HG03457 (cell line): ENCODE measurements around the gene GREB1.

Source experiments
- ATAC-seq: cut with Tn5 transposase; IDR thresholded peaks from one replicate; pipeline ENCODE4 v1.9.1; 2021; ENCODE audit warnings: moderate number of reproducible peaks; ENCODE audit not compliant: unreplicated experiment

GREB1 gene

DNA sequence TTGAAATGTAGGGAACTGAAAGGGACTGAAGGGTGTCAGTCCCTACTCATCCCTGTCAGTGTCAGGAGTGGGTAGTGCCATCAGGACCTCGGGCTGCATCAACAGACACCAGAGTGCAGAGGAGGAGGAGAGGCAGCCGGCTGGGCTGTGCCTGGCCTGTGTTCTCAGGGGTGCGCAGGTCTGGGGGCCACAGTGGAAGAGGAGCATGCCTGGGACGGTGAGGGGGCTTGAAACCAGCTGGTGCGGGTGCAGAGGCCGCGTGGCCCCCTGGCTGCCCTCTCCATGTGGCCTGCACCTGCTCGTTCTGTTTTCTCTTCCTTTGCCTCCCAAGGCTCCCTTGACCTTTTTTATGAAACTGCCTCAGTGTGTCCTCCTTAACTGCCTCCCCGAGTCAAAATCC lies 94.8 kb downstream of the GREB1 start:
- ATAC-seq, result no peak

DNA sequence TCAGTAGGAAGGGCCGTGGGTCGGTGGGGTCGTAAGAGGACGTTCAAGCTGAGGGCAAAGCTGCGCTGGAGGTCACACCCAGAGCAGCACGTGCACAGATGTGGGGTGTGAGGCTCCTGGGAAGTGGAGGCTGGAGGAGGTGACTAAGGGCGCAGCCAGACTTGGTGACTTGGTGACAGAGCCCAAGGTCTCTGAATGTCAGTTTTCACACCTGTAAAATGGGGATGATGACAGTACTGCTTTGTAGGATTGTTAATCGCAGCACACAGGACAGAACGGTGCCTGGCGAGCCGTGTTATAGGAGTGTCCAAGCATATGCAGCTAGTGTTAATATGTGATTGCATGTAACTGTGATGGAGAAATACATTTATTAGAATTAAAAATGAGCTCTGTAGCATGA lies 95.4 kb downstream of the GREB1 start:
- ATAC-seq, result no peak

DNA sequence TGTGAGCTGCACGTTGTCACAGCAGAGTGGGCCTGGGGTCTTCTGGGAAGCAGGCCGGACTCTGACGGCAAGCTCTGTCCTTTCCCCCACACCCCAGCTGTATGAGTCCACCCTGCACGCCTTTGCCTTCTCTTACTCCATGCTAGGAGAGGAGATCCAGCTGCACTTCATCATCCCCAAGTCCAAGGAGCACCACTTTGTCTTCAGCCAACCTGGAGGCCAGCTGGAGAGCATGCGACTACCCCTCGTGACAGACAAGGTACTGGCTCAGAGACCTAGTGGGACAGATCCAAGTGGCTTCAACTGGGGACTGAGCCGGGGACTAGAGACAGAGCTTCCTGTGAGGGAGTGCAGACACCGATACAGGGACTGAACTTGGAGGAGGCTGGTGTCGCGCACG lies 96.0 kb downstream of the GREB1 start:
- no peak for ATAC-seq

DNA sequence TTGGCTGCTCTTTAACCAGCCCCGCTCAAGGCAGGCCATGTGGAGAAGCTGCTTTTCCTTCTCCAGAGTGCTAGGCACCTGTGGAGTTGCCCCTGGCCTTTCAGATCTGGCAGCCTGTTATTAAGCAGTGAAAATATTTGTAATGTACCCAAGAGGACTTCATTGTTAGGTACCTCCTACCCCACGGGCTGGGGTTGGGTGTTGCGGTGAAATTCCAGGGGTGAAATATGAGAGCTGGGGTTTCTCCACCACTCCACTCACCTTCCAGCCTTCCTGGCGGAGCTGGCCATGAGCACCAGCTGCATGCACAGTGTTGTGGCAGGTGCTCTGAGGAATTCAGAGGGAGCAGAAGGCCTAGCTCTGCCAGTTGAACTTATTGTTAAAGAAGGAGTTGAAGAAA lies 97.0 kb downstream of the GREB1 start:
- no peak for ATAC-seq

DNA sequence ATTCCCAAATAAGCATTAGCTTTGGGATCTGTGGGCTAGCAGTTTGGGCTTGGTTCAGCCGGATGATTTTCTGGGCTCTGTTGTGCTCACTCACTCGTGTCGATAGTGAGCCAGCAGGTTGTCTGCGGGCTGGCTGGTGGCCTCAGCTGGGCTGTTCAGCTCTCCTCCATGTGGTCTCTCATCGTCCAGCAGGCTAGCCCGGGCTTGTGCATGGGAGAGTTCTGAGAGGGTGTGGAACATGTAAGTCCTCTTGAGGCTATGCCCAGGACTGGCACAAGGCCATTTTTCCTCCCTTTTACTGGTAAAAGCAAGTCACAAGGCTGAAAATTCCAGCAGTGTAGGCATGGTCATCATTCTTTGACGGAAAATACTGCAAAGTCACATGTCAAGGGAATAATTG lies 97.6 kb downstream of the GREB1 start:
- ATAC-seq, result no peak

DNA sequence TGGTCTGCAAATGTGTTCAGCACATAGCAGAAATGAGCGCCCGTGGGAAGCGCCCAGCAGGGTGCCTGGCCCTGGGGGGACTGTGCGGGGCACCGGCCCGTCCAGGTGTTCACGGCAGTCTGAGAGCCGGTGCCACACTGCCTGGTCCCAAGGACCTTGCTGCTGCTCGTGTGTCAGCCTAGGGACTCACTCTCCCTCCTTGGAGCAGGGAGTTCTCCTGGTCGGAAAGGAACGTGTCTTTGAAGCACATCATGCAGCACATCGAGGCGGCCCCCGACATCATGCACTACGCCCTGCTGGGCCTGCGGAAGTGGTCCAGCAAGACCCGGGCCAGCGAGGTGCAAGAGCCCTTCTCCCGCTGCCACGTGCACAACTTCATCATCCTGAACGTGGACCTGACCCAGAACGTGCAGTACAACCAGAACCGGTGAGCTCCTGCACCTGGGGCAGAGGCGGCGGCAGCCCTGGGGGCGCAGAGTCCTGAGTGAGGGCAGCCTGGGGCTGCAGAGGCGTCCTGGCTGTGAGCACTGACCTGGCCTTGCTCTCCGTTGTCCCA lies 100.2 kb downstream of the GREB1 start:
- no peak for ATAC-seq

DNA sequence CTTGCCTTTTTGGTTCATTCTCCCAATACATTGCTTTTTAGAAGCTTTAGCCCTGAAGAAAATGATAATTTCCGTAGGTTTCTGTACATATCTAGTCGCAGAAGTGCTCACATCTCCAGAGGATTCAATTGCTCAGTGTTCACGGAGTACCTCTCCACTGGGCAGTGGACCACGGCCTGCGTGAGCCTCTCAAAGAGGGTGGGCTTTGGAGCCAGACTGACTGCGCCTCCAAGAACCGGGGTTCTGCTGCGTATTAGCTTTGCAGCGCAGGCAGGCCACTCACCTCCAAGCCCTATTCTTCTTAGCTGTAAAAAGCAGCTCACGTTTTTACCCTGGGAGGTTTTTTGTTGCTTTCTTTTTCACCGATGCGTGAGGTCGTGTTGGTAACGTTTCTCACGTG lies 100.7 kb downstream of the GREB1 start:
- ATAC-seq, result no peak

DNA sequence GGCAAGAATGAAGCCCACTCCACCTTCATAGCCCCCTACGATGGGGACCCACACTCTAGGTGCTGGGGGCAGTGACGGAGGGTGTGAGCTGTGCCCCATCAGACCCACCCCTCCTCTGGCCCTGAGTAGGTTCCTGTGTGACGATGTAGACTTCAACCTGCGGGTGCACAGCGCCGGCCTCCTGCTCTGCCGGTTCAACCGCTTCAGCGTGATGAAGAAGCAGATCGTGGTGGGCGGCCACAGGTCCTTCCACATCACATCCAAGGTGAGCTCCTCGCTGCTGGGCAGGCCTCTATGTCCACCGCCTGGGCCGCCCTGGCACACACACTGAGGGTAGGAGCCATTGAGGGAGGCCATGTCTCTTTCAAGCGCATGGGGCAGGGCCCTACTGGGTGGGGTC lies 101.3 kb downstream of the GREB1 start:
- no peak for ATAC-seq

DNA sequence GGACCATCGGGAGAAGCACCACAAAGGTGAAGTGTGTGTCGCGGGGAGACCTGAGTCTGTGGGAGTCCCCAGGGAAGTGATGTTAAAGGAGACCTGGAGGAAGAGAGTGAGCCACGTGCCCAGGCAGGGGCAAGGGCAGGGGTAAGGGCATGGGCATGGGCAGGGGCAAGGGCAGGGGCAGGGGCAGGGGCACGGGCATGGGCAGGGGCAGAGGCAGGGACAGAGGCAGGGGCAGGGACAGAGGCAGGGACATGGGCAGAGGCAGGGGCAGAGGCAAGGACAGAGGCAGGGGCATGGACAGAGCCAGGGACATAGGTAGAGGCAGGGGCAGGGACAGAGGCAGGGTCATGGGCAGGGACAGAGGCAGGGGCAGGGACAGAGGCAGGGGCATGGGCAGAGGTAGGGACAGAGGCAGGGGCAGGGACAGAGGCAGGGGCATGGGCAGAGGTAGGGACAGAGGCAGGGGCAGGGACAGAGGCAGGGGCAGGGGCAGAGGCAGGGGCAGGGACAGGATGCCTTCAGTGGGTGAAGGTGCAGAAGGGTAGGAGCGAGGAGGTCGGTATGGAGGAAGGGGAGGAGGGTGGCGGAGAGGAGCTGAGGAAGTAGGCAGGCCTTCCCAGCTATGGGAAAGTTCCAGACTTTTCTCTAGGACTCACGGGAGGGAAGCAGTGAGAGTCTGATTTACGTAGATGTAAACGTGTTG lies 102.9 kb downstream of the GREB1 start:
- ATAC-seq, result no peak

DNA sequence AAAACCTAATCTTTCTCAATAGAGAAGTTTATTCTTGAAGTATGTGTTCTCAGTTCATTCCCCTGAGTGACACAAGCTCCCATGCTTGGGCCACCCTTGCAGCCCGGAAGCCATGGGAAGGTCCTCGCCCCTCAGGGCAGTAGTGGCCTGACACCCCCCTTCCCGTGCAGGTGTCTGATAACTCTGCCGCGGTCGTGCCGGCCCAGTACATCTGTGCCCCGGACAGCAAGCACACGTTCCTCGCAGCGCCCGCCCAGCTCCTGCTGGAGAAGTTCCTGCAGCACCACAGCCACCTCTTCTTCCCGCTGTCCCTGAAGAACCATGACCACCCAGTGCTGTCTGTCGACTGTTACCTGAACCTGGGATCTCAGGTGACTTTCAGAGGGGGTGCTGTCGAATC lies 103.7 kb downstream of the GREB1 start:
- no peak for ATAC-seq

DNA sequence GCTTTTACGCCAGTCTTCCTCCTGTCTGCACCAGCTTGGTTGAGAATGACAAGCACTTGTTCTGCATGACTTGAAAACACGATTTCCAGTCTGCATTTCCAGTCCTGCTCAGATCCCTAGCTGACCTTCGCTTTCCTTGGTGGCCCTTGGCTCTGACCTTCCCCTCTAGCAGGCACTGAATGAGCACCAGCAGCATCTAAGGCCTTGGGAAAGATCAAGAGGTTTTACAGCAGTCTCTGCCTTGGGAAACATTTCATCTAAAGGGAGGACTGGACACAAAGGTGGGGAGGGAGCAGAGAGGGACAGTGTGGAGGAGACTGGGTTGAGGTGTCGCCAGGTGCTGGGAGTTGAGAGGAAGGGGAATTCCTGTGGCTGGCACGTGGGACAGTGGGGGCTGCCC lies 105.7 kb downstream of the GREB1 start:
- no peak for ATAC-seq

DNA sequence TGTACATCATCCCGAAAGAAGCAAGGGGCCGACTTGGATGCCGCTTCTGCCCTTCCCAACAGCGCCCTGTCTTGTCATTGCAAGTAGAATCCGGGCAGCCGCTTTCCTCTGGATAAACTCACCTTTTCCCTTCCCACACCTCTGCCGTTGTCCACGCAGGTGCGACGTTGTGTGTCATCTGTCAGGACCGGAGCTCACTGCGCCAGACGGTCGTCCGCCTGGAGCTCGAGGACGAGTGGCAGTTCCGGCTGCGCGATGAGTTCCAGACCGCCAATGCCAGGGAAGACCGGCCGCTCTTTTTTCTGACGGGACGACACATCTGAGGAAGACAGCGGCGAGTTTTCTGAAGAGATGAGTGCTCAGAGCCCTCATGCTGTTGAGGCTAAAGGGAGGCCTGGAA lies 106.3 kb downstream of the GREB1 start:
- ATAC-seq, result no peak

DNA sequence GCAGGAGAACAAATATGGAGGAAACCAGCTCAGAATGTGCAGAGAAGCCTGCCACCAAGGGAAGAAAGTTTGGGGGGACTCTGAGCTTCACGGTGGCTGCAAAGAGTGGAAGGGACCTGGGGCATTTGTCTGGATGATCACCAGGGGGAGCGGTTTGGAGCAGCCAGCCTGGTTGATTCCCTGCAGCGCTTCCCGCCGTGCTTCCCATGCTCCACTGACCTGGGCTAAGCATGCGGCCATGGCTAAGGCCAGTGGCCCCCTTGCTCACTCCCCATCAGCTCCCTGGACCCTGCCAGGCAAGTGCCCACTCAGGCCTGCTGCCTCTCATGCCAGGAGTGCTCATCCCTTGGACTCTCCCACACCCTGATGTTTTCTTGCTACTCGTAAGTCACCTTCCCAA lies 109.1 kb downstream of the GREB1 start:
- no peak for ATAC-seq

DNA sequence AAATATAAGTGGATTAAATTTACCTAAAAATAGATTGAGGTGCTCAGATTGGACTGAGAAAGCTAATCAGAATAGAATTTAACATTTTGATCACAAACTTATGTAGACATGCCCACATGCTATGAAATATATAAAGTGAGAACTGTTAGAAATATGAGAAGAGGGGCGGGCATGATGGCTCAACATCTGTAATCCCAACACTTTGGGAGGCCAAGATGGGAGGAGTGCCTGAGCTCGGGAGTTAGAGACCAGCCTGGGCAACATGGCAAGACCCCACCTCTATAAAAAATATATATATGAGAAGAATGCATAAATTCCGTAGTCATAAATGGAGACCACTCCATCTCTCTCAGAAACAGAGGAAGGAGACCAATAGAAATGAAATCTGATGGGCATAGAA lies 110.4 kb downstream of the GREB1 start:
- no peak for ATAC-seq

DNA sequence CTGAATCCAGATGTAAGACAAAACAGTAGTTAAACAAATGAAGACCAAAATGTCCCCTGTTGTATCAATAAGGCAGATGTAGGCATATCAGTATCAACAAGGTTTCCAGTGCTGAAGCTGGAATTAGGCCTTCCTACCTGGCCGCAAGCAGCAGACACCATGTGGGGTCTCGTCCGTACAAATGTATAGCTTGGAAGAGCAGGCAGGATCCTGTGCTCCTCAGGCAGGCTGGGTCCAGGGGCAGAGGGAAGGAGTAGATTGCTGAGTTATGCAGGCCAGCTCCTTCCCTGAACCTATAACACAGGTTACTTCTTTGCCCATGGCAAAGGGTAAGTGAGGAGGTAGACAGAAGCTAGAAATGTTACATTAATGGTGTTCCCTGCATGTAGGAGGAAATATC lies 112.7 kb downstream of the GREB1 start:
- ATAC-seq, result no peak

DNA sequence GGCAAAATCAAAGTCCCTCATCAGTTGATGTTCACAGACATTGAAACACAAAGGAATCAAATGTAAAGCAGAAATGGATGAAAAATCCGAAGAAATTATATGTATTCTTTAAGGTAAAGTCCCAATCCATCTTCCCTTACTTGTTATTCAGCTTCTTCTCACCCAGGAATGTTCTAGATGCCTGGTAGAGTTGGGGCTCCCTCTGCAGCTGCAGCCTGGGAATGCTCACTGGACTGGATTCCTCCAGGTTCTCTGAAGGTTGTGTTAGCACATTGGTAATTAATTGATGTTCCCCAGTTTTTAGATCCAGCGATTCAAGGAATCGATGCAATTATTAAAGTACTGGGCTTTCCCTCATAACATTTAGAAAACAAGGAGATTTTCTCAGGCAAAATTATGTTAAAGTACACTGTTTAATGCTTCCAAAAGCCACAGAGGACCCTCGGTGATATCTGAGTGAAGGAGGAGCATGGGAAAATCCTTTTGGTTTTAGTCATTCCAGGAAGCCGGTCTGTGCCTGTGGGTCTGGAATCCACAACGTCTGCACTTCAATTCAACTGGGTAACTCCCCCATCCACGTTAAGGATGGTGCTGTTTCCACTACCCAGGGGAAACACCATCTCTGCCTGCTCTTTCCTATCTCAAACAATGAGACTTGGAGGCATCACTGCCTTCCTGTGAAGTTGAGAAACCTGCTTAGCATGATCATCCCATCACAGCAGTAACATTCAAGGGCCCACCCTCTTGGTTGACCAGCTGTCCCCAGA lies 114.2 kb downstream of the GREB1 start:
- no peak for ATAC-seq

DNA sequence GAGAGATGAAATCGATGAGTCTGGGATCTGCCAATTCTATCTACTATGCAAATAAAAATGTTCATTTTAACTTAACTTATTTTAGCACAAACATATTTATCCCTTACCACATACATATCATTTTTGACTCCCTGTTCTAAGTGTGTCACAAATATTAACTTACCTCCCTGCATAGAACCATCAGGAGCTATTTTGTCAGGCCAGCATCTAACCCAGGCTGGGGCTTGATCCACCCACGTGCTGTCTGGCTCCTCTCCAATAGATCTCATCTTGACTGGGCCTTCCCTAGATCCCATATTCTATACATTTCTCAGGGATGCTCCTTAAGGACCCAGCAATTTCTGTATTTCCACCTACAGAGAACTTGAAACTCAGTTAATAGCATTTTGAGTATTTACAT lies 115.2 kb downstream of the GREB1 start:
- no peak for ATAC-seq

DNA sequence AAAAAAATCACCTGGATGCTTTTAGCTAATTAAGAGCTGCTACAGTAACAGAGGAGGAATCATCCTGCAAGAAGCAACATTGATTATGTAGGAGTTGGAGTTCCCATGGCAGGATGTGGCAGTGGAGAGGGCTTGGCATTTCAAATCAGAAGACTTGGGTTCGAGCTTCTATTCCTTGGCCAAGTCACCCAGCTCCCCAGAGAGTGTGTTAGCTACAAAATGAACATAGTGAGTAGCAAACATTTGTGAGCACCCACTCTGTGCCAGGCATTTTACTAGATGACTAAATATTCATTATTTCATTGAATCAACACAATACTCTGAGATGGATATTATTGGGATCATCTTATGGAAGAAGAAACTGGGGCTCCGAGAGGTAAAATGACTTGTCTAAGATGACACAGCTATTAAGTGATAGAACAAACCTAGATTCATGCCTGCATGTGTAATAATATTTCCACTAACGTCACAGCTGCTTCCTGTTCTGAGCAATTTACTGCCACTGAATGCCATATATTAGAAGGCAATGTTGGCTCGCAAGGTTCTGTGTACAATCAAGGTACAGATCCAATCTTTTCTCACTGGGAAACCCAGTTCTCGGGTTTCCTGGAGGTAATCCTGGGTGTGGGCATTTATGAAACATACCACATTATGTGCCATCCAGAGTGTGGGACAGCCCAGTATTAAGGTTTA lies 118.2 kb downstream of the GREB1 start:
- no peak for ATAC-seq

DNA sequence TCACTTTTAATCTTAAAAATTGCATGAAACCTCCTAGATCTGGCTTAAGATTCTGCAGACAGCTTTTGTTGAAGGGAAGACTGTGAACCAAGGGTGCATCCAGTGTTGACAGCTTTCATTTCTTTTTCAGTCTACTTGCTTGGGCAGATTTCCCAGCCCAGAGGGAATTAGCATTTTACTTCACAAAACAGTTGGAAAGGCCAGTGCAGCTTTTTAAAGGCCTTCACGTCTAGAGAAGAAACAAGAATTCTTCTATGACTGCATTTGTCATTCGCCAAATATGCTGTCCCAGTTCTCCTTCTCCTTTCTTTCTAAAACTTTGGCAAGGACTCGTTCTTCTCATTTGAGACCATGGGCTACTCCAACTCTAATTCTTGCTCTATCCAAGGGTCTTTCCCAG lies 118.7 kb downstream of the GREB1 start:
- no peak for ATAC-seq

DNA sequence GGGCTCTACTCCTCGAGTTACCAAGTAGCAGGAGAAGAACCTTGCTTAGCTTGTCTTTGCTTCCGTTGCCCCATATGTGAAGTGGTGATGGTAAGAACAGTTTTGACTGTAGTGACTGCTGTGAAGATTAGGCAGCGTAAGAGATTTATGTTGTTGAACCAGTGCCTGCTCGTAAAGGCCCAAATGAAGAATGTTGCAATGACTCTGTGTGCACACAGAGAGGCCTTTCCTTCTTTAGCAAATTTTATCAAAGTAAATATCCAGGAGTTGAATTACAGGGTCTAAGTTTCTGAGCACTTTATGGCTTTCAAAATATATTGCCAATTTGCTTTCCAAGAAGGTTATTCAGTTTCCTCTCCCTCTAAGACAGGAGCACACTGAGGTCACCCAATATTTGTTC lies 121.7 kb downstream of the GREB1 start:
- no peak for ATAC-seq

DNA sequence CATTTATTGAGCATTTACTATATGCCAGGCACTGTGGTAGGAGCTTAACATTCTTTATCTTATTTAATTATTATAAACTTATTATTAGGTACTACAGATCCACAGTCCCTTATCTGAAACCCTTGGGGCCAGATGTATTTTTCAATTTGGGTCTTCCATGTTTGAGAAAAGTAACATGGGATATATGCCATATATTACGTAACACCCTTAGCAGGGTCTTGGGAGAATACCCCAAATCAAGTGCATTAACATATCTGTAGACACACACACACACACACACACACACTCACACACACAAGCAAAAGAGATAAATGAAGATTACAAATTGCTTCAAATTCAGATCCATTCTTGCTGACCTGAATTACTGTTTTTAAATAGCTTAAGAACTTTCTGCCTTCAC lies 122.4 kb downstream of the GREB1 start:
- ATAC-seq, result no peak

DNA sequence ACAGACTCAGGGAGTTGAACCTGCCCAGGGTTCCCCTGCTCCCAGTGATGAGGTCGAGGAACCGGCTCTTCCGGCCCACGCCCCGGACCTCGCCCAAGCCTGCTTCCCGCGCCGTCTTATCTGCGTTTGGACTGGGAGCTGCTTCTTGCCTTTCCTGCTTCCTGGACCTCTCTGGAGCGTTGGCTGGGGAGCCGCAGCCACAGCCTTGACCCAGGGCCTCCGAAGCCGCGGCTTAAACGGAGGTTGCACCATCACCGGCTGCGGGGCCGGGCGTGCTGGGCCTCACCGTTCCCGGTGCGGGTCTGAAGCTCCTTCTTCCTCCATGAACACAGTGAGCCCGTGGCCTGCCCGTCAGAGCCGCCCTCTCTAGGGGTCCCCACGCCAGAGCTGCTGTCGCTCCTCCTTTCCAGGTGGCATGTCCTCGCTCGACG lies 122.8 kb downstream of the GREB1 start:
- no peak for ATAC-seq
